ENCODE data around the gene BTNL8. TPM values are rescaled to one million over a fixed set of nuclear protein-coding genes. Genes with fewer than 3 reads are reported as not detected.

The BTNL8 gene
- total RNA-seq, 1 experiment from 2014 or later, result 0.85 TPM

GRCh38 chr5:180860887-180861822 is 37.8 kb upstream of the BTNL8 start, which contains the start of gene ZFP62 (continued):
- no peak for TF ChIP-seq AR (CRISPR knock-in tag; IDR thresholded peaks at IDR 0.05)
- no peak for TF ChIP-seq PREB (CRISPR knock-in tag; IDR thresholded peaks at IDR 0.05; ENCODE audit: borderline replicate concordance)
- no peak for TF ChIP-seq ZNF121 (CRISPR knock-in tag; IDR thresholded peaks at IDR 0.05)
- TF ChIP-seq PRDM15 (CRISPR knock-in tag; IDR thresholded peaks at IDR 0.05), result no peak
- no peak for TF ChIP-seq ZNF425 (CRISPR knock-in tag; conservative IDR thresholded peaks at IDR 0.05)
- TF ChIP-seq ZNF281 (CRISPR knock-in tag; IDR thresholded peaks at IDR 0.05), result peak; percentile 93
- TF ChIP-seq IRF2 (CRISPR knock-in tag; IDR thresholded peaks at IDR 0.05; ENCODE audit: borderline replicate concordance, low read depth), result no peak
- TF ChIP-seq GRHL2 (CRISPR knock-in tag; IDR thresholded peaks at IDR 0.05; ENCODE audit: insufficient replicate concordance, severe bottlenecking), result no peak
- no peak for TF ChIP-seq ZNF532 (CRISPR knock-in tag; IDR thresholded peaks at IDR 0.05; ENCODE audit: borderline replicate concordance)
- no peak for TF ChIP-seq ZNF396 (CRISPR knock-in tag; IDR thresholded peaks at IDR 0.05; ENCODE audit: borderline replicate concordance)
- TF ChIP-seq ESRRA (CRISPR knock-in tag; IDR thresholded peaks at IDR 0.05; ENCODE audit: borderline replicate concordance), result peak; percentile 86; the same call in 1 of the 2 replicates
- TF ChIP-seq ZNF423 (CRISPR knock-in tag; IDR thresholded peaks at IDR 0.05), result peak; percentile 3; the same call in 1 of the 2 replicates
- TF ChIP-seq ZNF263 (CRISPR knock-in tag; IDR thresholded peaks at IDR 0.05; ENCODE audit: low read depth), result no peak
- no peak for TF ChIP-seq CDX4 (CRISPR knock-in tag; IDR thresholded peaks at IDR 0.05; ENCODE audit: borderline replicate concordance)
- TF ChIP-seq NFYB (CRISPR knock-in tag; conservative IDR thresholded peaks at IDR 0.05; ENCODE audit: low read depth), result no peak
- no peak for TF ChIP-seq TP53 (CRISPR knock-in tag; IDR thresholded peaks at IDR 0.05)
- peak; percentile 93 for TF ChIP-seq USF1 (CRISPR knock-in tag; IDR thresholded peaks at IDR 0.05)
